GM23248 (cell line): ENCODE measurements around the gene GALNT1. TPM values are rescaled to one million over a fixed set of nuclear protein-coding genes. Genes with fewer than 3 reads are reported as not detected.

ENCODE experiments used
- DNase-seq: peaks from one replicate; pipeline ENCODE4 v3.0.0-alpha.2; 2015
- H2AFZ ChIP-seq: fragments of 200-600 bp; sonication (generic); 2 replicates; pipeline ENCODE4 v1.6.1; 2016; ENCODE audit warnings: antibody characterized with exemption
- H3F3A ChIP-seq: fragments of 200-600 bp; sonication (generic); 2 replicates; pipeline ENCODE4 v1.6.1; 2016; ENCODE audit warnings: mild to moderate bottlenecking, antibody characterized with exemption, mixed run types; ENCODE audit not compliant: insufficient read depth
- H3K27ac ChIP-seq: fragments of 200-600 bp; sonication (generic); 2 replicates; pipeline ENCODE4 v1.5.1; 2016; ENCODE audit warnings: mild to moderate bottlenecking
- H3K27me3 ChIP-seq: fragments of 200-600 bp; sonication (generic); replicated peaks from 2 replicates; pipeline ENCODE4 v1.6.1; 2016; ENCODE audit warnings: mild to moderate bottlenecking; ENCODE audit not compliant: insufficient read depth
- H3K36me3 ChIP-seq: fragments of 200-600 bp; sonication (generic); 2 replicates; pipeline ENCODE4 v1.6.1; 2016; ENCODE audit warnings: low read depth, mild to moderate bottlenecking
- H3K4me1 ChIP-seq: fragments of 200-600 bp; sonication (generic); 2 replicates; pipeline ENCODE4 v1.6.1; 2016; ENCODE audit warnings: mild to moderate bottlenecking; ENCODE audit not compliant: insufficient read depth
- H3K4me2 ChIP-seq: fragments of 200-600 bp; sonication (generic); one replicate; pipeline ENCODE4 v1.6.1; 2016; ENCODE audit warnings: mild to moderate bottlenecking; ENCODE audit not compliant: unreplicated experiment
- H3K4me3 ChIP-seq: fragments of 200-600 bp; sonication (generic); 2 replicates; pipeline ENCODE4 v1.5.1; 2016; ENCODE audit warnings: mild to moderate bottlenecking
- H3K79me2 ChIP-seq: fragments of 200-600 bp; sonication (generic); 2 replicates; pipeline ENCODE4 v1.6.1; 2016; ENCODE audit warnings: mild to moderate bottlenecking; ENCODE audit not compliant: insufficient read depth
- H3K9ac ChIP-seq: fragments of 200-600 bp; sonication (generic); 2 replicates; pipeline ENCODE4 v1.6.1; 2016; ENCODE audit warnings: mild to moderate bottlenecking
- H3K9me2 ChIP-seq: fragments of 200-600 bp; sonication (generic); 2 replicates; pipeline ENCODE4 v1.6.1; 2016; ENCODE audit warnings: mixed run types, mild to moderate bottlenecking, moderate library complexity; ENCODE audit not compliant: insufficient read depth
- H3K9me3 ChIP-seq: fragments of 200-600 bp; sonication (generic); one replicate; pipeline ENCODE4 v1.6.1; 2017; ENCODE audit warnings: low read depth
- H4K20me1 ChIP-seq: fragments of 200-600 bp; sonication (generic); 2 replicates; pipeline ENCODE4 v1.6.0; 2016; ENCODE audit not compliant: insufficient read depth
- EZH2 ChIP-seq: fragments of 200-600 bp; sonication (generic); IDR thresholded peaks from 2 replicates; pipeline ENCODE4 v1.6.1; 2018; ENCODE audit warnings: antibody characterized with exemption, mild to moderate bottlenecking; ENCODE audit not compliant: insufficient read depth, poor library complexity, severe bottlenecking
- EZH2phosphoT487 ChIP-seq: fragments of 200-600 bp; sonication (generic); IDR thresholded peaks from 2 replicates; pipeline ENCODE4 v1.6.1; 2018; ENCODE audit warnings: antibody characterized with exemption, moderate library complexity, mild to moderate bottlenecking, low read depth; ENCODE audit not compliant: insufficient read depth
- WGBS, 2 experiments: methylation state at CpG; one replicate each; pipeline ENCODE4 v1.1.6; 2015 to 2017; ENCODE audit warnings: low lambda C conversion rate in 2 of 2, low coverage in 1 of 2; ENCODE audit errors: missing lambda C conversion rate in 2 of 2; 5-methylcytosine and 5-hydroxymethylcytosine counted together
- in situ Hi-C: fragments of 300-500 bp; cut with MboI; formaldehyde crosslinking; loops from 2 replicates; pipeline ENCODE4 v1.15.0; 2020
- polyA plus RNA-seq: library from polyadenylated mRNA; unstranded; fragments of >200 nt; fragmentation: Nextera tagmentation; extraction: Ambion mirVana; gene quantifications from 2 replicates; pipeline ENCODE4 v1.2.1, GENCODE V29; 2016
- total RNA-seq: library from RNA; depleted of rRNA; stranded (reverse); fragments of >200 nt; shearing (Covaris generic); gene quantifications from 2 replicates; pipeline ENCODE4 v1.2.3, GENCODE V29; 2014

GALNT1 gene
- total and polyA plus RNA-seq, 2 experiments from 2014 or later, result 10.1 to 68.0 TPM

- H3K9me3 ChIP-seq, result no peaks in the 10 kb centered on the region
- 83 to 87% methylated on average over 4 of the region's 4 CpGs for WGBS, 2 experiments
- H3K9me2 ChIP-seq, result no peaks in the 10 kb centered on the region
- H4K20me1 ChIP-seq, result no peaks in the 10 kb centered on the region
- H3K27me3 ChIP-seq, result no peaks in the 10 kb centered on the region
- no peak overlapping the region for H2AFZ ChIP-seq
- peaks cover 24% of the 10 kb centered on the region for H3K79me2 ChIP-seq
- TF ChIP-seq EZH2 (no peak), EZH2phosphoT487 (no peak)
- H3K9ac ChIP-seq, result no peak overlapping the region
- H3F3A ChIP-seq, result peaks cover 12% of the 10 kb centered on the region; the same call in 1 of the 2 replicates
- DNase-seq, result no peak
- in situ Hi-C loops, result no loop called here
- no peak overlapping the region for H3K27ac ChIP-seq
- no peaks in the 10 kb centered on the region for H3K36me3 ChIP-seq
- no peak overlapping the region for H3K4me2 ChIP-seq
- H3K4me1 ChIP-seq, result no peaks in the 10 kb centered on the region
- H3K4me3 ChIP-seq, result no peak overlapping the region
Observed at GRCh38 chr18:35642802-35643201, 61.3 kb downstream of the GALNT1 start.

- Histone ChIP-seq H3K79me2 (peaks cover 30% of the 10 kb centered on the region), H3F3A (peaks cover 12% of the 10 kb centered on the region; the same call in 1 of the 2 replicates), H4K20me1 (no peaks in the 10 kb centered on the region), H3K4me2 (no peak overlapping the region), H3K27me3 (no peaks in the 10 kb centered on the region), H3K4me3 (no peak overlapping the region), H3K36me3 (no peaks in the 10 kb centered on the region), H3K9me3 (no peaks in the 10 kb centered on the region), H3K9me2 (no peaks in the 10 kb centered on the region), H3K27ac (no peak overlapping the region), H3K9ac (no peak overlapping the region), H3K4me1 (no peaks in the 10 kb centered on the region), H2AFZ (no peak overlapping the region)
- TF ChIP-seq EZH2 (no peak), EZH2phosphoT487 (no peak)
- no peak for DNase-seq
- in situ Hi-C loops, result no loop called here
Observed at GRCh38 chr18:35646449-35646848, 64.9 kb downstream of the GALNT1 start.

- Histone ChIP-seq H2AFZ (no peak overlapping the region), H3K9me2 (no peaks in the 10 kb centered on the region), H3K36me3 (no peaks in the 10 kb centered on the region), H4K20me1 (no peaks in the 10 kb centered on the region), H3K4me2 (no peak overlapping the region), H3K9me3 (no peaks in the 10 kb centered on the region), H3K4me1 (peaks cover 7% of the 10 kb centered on the region; the same call in 1 of the 2 replicates), H3K4me3 (no peak overlapping the region), H3K9ac (no peak overlapping the region), H3K27me3 (no peaks in the 10 kb centered on the region), H3K79me2 (peaks cover 27% of the 10 kb centered on the region), H3F3A (no peaks in the 10 kb centered on the region), H3K27ac (no peak overlapping the region)
- no peak for DNase-seq
- in situ Hi-C loops, result no loop called here
- no peak for TF ChIP-seq EZH2phosphoT487
- TF ChIP-seq EZH2, result no peak
- 92 to 100% methylated on average over 4 of the region's 4 CpGs for WGBS, 2 experiments
Observed at GRCh38 chr18:35653392-35654135, 72.0 kb downstream of the GALNT1 start.

GRCh38 chr18:35658112-35658511 is 76.6 kb downstream of the GALNT1 start:
- Histone ChIP-seq H3K4me2 (no peak overlapping the region), H4K20me1 (no peaks in the 10 kb centered on the region), H3K9me2 (no peaks in the 10 kb centered on the region), H3K27me3 (no peaks in the 10 kb centered on the region), H3K9me3 (no peaks in the 10 kb centered on the region), H3K4me1 (peaks cover 7% of the 10 kb centered on the region; the same call in 1 of the 2 replicates), H3K36me3 (no peaks in the 10 kb centered on the region), H3K79me2 (peaks cover 10% of the 10 kb centered on the region; the same call in 1 of the 2 replicates), H2AFZ (no peak overlapping the region), H3K9ac (no peak overlapping the region), H3K27ac (no peak overlapping the region), H3F3A (no peaks in the 10 kb centered on the region), H3K4me3 (no peak overlapping the region)
- no peak for TF ChIP-seq EZH2
- in situ Hi-C loops, result no loop called here
- DNase-seq, result no peak
- 93 to 98% methylated on average over 4 of the region's 4 CpGs for WGBS, 2 experiments
